Activated CD8-positive, alpha-beta memory T cell treated with anti-CD3 and anti-CD28 coated beads for 48 hours (primary cell): Measurements from ENCODE around the gene GZMH.
"Not testable (repeated sequence)": the region's sequence is repeated elsewhere in the genome, so short reads cannot be mapped to it uniquely, and the experiment has no call there.

ENCODE experiments used
- DNase-seq, 3 experiments: peaks; one replicate each; pipeline ENCODE4 v3.0.0-alpha.2; 2020; ENCODE audit warnings: low read depth in 2 of 3, low spot score in 2 of 3

GZMH gene

DNA sequence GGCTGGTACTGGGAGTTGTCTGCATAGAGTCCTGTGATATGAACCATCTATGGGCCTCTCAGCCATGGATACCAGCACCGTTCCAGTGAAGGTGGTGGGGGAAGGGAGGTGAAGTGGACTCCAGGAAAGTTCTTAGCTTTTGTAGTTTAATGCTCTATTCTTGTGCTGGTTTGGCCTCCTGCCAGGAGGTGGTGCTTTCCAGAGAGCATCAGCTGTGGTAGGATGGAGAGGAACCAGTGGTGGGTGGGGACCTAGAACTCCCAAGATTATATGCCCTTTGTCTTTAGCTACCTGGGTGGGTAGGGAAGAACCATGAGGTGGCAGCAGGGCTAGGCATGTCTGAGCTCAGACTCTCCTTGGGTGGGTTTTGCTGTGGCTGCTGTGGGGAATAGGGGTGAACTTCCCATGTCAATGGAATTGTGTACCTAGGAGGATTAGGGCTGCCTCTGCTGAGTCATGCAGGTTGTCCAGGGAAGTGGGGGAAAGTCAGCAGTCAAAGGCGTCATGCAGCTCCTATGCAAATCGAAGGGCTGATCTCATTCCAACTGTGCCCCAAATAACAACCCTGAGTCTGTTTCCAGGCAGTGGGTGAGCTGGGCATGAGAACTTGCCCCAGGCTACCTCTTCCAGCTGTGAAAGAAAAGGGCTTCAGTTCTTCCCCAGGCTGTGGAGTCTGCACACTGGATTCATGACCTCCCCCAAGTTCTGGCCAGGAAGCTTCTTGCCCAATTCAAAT lies 14.2 kb downstream of the GZMH start:
- no peak for DNase-seq

DNA sequence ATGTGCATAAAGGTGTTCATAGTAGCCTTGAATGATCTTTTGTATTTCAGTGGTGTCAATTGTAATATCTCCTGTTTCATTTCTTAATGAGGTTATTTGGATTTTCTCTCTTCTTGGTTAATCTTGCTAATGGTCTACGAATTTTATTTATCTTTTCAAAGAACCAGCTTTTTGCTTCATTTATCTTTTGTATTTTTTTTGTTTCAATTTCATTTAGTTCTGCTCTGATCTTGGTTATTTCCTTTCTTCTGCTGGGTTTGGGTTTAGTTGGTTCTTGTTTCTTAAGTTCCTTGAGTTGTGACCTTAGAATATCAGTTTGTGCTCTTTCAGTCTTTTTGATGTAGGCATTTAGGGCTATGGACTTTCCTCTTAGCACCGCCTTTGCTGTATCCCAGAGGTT lies 18.5 kb downstream of the GZMH start:
- DNase-seq, result not testable (repeated sequence)

DNA sequence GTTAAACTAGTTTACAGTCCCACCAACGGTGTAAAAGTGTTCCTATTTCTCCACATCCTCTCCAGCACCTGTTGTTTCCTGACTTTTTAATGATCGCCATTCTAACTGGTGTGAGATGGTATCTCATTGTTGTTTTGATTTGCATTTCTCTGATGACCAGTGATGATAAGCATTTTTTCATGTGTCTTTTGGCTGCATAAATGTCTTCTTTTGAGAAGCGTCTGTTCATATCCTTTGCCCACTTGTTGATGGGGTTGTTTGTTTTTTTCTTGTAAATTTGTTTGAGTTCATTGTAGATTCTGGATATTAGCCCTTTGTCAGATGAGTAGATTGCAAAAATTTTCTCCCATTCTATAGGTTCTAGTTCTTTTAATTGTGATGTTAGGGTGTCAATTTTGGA lies 25.1 kb downstream of the GZMH start:
- not testable (repeated sequence) for DNase-seq

DNA sequence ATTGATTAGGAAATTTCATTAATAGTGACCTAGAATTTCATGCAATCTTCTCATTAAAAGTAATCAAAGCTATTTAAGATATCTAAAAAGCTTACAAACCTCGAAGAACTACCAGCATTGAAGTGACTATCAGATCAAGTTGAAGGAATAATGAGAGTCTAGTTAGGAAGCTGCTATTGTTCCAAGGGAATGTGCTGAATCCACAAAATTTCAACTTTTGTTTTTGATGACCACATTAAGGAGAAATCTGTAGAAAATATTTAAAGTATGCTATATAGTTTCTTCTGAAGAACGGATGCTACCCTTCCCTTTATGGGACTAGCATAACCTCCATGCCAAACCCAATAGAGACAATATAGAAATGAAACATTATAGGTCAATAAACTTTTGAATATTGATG lies 30.9 kb downstream of the GZMH start:
- no peak for DNase-seq

DNA sequence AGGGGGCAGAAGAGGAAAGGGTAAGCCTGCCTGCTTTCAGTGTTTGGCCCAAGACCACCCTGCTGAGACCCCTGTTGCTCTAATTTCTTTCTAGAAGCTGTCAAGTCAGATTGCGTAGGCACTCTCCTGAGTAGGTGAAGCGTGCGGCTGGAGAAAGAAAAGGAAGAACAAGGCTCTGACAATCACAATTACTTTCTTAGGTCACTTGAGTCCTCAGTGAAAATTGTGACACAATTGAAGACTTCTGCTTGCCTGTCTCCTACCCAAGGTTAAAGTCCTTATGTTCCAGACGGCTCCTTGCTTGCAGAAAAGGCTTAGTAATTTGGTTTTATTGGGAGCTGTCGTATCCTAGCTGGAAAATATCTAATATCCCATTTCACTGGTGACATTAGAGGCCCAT lies 32.7 kb downstream of the GZMH start:
- DNase-seq, result no peak

DNA sequence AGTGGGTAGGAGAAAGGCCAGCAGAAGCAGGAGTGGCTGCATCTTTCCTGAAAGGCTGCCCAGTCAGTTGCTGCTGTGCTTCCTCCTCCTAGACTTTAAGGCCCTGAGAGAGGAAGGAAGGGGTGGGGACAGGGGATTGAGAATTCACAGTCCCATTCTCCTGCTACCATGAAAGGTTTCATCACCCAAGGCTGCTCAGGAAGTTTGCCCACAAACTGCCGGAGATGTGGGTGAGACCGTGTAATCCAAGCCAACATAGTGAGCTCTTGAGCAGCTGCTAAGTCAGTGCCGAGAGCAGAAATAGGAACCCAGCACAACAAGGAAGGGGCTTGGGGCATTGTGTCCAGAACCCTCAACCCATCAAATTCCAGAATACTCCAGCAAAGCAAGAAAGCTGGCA lies 33.3 kb downstream of the GZMH start, which contains the start of gene CTSG:
TSS of gene CTSG (minus strand) at position 69 of the 400 bp plus-strand sequence. CDS start at position 42, 27 bp downstream.
- DNase-seq, result no peak

DNA sequence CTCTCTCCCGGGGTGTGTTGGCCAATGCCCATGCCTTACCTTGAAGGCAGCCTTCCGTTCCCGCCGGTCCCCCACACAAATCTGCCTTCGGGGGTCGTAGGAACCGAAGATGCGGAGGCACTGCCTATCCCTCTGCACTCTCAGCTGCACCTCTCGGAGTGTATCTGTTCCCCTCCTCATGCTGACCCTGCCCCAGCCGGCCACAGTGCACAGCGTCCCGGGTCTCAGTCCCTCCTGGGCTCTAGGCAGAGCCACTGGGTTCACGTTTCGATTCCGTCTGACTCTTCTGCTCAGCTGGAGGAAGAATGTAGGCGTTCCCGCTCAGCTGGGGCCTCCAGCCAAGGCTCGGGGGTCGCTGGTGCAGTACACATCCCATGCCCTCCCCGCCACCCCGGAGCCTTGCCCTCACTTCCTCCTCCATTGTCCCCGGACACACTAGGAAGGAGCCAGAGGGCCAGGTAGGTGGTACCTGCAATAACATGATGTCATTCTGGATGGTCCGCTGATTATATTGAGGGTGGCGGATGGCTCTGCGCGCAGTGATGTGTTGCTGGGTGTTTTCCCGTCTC lies 35.2 kb downstream of the GZMH start:
- no peak for DNase-seq

DNA sequence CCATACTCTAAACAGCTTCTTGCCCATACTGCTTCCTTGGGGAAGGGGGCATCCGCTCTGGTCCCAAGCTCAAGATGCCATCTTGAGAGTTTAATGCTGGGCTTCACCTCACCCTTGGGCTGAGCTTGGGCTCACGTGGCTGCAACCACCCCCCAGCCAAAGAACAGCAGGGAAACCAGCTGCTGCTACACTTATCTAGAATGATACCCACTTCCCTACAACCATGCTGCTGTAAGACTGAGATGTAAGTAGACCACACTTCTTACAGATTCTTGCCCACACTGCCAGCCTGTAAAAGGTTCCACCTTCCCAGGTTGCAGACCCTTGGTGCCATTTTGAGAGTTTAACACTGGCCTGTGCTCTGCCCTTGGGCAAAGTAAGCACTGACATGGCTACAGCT lies 43.2 kb downstream of the GZMH start:
- DNase-seq, result no peak

DNA sequence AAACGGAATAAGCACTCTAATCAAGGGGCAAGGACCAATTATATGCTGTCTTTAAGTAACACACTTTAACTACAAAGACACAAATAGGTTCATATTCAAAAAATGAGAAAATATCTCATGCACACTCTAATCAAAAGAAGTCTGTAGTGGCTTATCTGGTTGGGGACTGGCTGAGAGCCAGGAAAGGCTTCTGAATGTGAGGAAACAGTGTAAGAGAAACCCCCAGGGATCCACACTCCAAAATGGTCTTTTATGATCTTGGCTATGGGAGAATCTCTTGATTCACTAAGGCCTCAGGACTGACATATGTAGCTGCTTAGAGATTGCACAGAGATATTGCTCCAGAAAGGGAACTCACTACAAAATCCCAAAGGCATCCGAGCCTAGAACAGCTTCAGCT lies 43.7 kb downstream of the GZMH start:
- DNase-seq, result no peak

DNA sequence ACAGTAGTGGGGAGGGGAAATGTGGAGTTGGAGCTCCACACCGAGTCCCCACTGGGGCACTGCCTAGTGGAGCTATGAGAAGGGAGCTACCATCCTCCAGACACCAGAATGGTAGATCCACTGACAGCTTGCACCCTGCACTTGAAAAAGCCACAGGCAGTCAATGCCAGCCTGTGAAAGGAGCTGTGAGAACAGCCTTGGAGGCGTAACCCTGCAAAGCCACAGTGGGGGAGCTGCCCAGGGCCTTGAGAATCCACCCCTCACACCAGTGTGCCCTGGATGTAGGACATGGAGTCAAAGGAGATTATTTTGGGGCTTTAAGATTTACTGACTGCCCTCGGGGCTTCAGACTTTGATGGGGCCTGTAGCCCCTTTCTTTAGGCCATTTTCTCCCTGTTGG lies 46.0 kb downstream of the GZMH start:
- DNase-seq, result no peak

DNA sequence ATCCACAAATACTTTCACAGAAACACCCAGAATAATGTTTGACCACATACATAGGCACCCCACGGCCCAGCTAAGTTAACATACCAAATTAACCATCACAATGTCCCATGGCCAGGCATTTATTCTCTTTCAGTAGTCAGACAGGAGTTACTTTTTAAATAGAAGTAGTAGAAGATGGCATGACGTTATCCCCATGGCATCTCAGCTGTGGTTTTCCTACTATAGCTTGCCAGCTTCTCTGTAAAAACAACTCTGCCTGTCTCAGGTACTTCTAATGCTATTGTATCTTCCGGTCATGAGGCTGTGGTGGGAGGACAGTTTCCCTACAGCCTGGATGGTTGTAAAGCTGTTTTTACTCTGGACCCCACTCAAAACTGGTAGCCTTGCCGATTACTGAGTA lies 52.7 kb downstream of the GZMH start:
- no peak for DNase-seq
